Stomach (tissue), 4 donors: ENCODE results near the gene FRMPD4.

Experiments
- EP300 ChIP-seq: sonication (generic); formaldehyde crosslinking; IDR thresholded peaks from one replicate; pipeline ENCODE4 v1.6.1; 2017; ENCODE audit warnings: antibody characterized with exemption
- POLR2A ChIP-seq, 4 donors: fragments of 450-650 bp; IDR thresholded peaks; one replicate each; pipeline ENCODE4 v1.6.1; 2016; ENCODE audit warnings: antibody characterized with exemption in 4 of 4, control low read depth in 2 of 4, mild to moderate bottlenecking in 1 of 4, moderate library complexity in 1 of 4
- POLR2AphosphoS5 ChIP-seq, 3 donors: sonication (generic); formaldehyde crosslinking; IDR thresholded peaks; one replicate each; pipeline ENCODE4 v1.6.1; 2016; ENCODE audit warnings: antibody characterized with exemption in 3 of 3
- TF ChIP-seq, protein P1 (sequence below), 7 experiments: fragments of 450-650 bp in 4 of 7; fragments of 200-600 bp in 3 of 7; sonication (generic) in 3 of 7; IDR thresholded peaks; one replicate each; pipeline ENCODE4 v1.5.1; 2016 to 2019; ENCODE audit warnings: antibody characterized with exemption in 7 of 7, control low read depth in 2 of 7, mild to moderate bottlenecking in 1 of 7

DNA sequence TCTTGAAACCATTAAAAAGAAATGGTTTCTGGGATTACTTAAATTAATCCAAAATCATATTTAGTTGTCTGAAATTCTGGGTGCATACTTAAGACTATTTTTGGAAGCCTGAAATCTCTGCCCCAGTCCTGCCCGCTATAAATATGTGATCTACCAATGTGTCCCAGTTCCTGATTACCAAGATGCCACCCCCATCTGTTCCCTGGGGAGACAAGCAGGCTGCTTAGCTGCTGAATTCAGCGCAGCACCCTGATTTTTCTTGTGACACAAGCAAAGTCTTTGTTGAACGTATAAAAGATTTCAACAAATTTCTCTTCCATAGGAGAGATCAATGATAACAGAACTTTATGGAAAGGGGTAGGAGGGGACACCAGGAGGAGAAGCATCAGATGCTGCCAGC lies 552.4 kb downstream of the FRMPD4 start:
- TF ChIP-seq POLR2AphosphoS5 (IDR thresholded peaks at IDR 0.05) (no peak), POLR2A (IDR thresholded peaks at IDR 0.05) (no peak), EP300 (no peak)
- TF ChIP-seq, protein P1, sequence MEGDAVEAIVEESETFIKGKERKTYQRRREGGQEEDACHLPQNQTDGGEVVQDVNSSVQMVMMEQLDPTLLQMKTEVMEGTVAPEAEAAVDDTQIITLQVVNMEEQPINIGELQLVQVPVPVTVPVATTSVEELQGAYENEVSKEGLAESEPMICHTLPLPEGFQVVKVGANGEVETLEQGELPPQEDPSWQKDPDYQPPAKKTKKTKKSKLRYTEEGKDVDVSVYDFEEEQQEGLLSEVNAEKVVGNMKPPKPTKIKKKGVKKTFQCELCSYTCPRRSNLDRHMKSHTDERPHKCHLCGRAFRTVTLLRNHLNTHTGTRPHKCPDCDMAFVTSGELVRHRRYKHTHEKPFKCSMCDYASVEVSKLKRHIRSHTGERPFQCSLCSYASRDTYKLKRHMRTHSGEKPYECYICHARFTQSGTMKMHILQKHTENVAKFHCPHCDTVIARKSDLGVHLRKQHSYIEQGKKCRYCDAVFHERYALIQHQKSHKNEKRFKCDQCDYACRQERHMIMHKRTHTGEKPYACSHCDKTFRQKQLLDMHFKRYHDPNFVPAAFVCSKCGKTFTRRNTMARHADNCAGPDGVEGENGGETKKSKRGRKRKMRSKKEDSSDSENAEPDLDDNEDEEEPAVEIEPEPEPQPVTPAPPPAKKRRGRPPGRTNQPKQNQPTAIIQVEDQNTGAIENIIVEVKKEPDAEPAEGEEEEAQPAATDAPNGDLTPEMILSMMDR (IDR thresholded peaks at IDR 0.05): no peak
